Stimulated activated CD8-positive, alpha-beta memory T cell treated with anti-CD3 and anti-CD28 coated beads, Interleukin-7, amount 100 ng/mL, for 24 hours (primary cell): ENCODE results near the gene HTRA1.

Experiments
- DNase-seq: peaks from one replicate; pipeline ENCODE4 v3.0.0-alpha.2; 2020; ENCODE audit warnings: low read depth

The HTRA1 gene

GRCh38 chr10:122495406-122496340 is 34.3 kb downstream of the HTRA1 start:
- DNase-seq = no peak

GRCh38 chr10:122497241-122497640 is 35.9 kb downstream of the HTRA1 start:
- no peak for DNase-seq

DNA sequence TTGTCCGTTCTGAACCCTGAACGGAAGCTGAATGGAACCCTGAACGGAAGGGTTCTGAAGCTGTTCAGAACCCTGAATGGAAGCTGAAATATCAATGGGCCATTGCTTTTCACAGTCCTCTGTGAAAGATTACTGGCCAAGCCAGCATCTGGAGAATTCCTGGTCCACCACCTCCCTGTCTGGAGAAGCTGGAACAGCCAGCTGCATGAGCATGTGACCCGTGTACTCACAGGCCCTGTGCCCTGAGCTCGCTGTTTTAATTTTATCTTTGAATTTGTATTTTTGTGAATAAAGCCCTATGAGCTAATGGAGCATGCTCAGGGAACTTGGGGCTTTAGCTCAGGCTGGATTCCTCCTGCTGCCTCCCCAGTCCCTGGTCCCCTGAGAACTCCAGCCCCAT is 37.2 kb downstream of the HTRA1 start:
- DNase-seq = no peak

DNA sequence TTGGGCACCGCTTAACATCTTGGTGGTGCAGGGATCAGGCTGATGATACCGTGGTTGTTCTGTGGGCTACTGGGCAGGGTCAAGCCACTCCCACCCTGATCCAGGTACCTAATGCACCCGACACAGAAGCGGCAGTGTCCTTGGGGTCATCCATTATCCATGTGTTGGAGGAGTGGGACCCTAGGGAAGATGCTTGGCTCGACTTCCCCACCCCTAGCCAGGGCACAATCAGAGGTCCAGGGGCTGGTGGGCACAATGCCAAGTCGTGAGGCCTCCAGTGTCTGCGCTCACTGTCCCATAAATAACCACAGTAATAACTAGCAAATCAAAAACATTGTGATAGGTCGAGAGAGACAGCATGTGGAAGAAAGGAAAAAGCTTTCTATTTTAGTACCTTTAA is 37.7 kb downstream of the HTRA1 start:
- DNase-seq = no peak

GRCh38 chr10:122499491-122499941 is 38.2 kb downstream of the HTRA1 start:
- no peak for DNase-seq

DNA sequence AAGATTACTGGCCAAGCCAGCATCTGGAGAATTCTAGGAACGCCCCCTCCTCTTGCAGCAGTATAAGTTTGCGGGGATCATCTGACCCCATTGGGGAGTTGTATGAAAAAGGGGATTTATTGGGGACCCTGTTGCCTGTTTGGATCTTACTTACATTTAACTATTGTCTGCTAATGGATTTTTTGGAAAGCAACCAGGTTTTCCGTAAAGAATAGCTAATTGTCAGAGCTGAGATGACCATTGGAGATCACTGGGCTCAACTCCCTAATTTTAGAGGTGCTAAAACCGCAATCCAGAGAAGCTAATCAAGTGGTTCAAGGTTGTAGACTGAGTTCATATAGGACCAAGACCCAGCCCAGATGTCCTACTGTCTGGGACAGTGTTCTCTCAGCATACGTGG is 38.8 kb downstream of the HTRA1 start:
- no peak for DNase-seq

DNA sequence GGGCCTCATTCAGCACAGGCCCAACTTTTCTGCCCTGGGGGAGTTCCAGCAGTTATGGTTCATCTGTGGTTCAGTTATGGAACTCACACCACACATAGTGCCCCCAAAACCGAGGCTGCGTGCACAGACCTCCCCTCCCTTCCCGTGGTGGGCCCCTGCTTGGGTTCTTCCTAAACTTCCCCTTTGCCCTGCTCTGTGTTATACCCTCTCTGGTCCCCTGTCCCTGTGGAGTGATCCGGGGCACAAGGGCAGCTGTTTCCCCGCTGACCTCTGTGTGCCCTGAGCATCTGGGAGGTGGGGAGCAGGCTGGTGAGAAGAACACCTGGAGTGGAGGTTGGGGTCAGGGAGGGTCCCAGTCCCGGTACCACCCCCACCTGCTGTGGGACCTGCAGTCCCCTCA is 39.4 kb downstream of the HTRA1 start:
- DNase-seq = no peak

GRCh38 chr10:122503012-122503411 is 41.7 kb downstream of the HTRA1 start:
- DNase-seq = no peak

DNA sequence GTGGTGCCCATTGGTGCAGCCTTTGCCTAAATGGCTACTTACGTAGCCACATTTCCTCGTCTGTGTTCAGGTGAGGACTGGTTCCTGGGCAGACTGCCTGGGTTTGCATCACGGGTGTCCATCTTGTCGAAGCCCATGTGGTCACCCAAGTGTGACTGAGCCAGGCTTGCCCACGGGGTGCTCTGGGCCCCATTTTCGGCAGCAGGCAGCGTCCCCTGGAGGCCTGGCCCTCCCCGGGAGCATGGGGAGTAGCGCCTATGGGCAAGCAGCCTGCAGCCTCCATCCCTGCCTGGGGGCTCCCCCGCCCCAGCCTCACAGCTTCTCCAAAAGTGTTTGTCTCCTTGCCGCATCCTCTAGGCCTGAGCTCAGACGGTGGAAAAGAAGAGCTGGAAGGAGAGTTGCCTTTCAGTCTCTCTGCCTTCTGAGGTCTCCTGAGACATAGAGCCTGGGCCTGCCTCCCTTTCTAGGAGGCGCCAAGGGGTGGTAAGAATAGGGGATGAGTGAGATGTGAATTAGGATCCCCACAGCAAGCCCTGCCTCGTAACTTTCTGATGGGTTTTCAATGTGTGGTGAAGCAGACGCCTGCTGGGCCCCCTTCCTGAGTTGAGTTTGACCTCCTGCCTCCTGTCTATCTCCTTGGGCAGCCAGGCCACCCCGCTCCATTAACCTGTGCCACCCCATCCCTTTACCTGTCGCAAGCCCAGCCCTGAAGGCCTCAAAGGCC is 42.7 kb downstream of the HTRA1 start:
- no peak for DNase-seq

GRCh38 chr10:122504610-122504950 is 43.2 kb downstream of the HTRA1 start:
- no peak for DNase-seq

- no peak for DNase-seq
Observed at GRCh38 chr10:122505011-122505410, 43.7 kb downstream of the HTRA1 start.

GRCh38 chr10:122505885-122506645 is 44.7 kb downstream of the HTRA1 start:
- DNase-seq = no peak

DNA sequence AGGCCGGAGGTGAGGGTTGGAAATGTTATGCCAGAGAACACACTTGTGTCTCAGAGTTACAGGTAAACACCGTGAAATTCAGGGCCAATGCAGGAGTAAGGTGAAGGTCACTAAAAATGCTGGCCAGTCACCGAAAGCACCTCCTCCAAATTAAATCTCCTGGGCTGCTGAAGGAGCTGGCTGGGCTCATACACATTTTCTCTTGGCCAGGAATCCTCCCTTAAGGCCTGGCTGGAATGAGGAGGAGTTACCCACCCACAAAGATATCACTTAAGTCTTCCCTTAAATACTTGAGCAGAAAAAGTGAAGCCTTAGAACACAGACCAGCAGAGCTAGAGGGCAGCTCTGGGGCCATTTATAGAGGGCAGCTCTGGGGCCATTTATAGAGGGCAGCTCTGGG is 46.3 kb downstream of the HTRA1 start:
- no peak for DNase-seq

DNA sequence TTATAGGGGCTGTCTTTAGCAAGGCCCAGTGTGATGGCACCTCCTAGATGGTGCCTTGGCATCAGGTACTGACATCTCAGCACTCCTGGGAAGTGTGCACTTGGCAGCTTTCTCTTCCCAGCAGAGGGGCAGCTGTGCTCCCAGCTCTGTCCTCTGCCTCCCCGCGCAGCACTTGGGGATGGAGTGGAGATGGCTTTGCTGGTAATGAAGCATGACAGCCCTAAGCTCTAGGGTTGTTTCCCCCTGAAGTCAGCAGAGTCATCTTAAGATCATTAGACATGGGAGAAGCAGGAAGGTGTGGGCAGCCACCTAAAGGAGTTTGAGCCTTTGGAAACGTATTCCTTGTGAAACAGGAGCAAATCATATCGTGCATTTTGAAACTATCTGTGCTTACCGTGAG is 46.7 kb downstream of the HTRA1 start:
- DNase-seq = no peak

GRCh38 chr10:122509323-122509722 is 48.0 kb downstream of the HTRA1 start:
- no peak for DNase-seq

- DNase-seq = no peak
Observed at GRCh38 chr10:122510326-122510725, 49.0 kb downstream of the HTRA1 start.

DNA sequence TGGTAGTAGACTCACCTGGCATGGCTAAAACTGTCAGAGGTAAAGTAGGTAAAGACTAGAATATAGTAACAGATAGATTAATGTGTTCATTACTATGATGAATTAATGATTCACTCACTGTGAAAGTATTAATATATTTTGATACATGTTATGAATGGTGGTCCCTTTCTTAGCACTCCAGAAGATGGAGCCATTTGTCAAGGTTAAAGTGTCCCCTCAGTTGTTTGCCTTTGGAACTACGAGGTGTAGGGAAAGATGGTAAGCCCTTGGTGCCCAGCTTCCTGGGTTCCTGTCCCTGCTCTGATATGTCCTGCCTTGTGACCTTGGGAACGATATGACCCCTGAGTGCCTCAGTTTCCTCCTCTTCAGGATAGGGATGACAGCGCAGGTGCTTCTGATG is 49.4 kb downstream of the HTRA1 start:
- DNase-seq = no peak

DNA sequence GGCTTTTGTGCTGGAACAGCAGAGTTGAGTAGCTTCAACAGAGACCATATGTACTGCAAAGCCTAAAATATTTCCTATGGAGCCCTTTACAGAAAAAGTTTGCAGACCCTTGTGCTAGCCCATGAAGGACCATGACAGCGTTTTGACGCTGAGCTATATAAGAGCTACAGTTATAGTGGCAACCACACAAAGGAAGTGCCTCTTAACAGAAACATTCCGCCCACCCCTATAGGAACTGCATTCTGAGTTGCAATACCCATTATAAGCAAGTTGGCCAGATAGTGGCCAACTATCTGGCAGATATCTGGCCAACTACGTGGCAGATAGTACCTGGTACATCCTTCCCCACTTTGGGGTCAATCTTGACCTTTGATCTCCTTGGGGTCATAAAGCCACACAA is 51.7 kb downstream of the HTRA1 start:
- no peak for DNase-seq

GRCh38 chr10:122514045-122514840 is 52.9 kb downstream of the HTRA1 start:
- DNase-seq = no peak

DNA sequence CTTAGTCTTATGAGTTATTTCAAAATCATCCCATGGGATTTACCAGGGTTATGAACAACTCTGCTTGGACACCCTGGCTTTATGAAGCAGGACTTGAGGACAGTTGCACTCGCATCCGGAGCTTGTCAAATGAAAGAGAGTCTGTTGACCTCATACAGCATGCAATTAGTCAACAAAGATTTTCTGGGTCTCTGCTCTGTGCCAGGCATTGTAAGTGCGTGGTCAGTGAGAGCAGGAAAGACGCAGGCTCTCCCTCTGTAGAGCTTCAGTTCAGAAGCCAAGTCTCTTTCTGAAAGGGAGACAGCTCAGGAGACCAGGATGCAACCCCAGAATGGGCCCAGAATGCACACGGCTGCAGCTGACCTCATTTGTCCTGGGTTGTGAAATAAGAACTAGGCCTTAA is 53.7 kb downstream of the HTRA1 start:
- DNase-seq = no peak

GRCh38 chr10:122515588-122516231 is 54.4 kb downstream of the HTRA1 start:
- peak; percentile 6 for DNase-seq
